Endothelial cell of hepatic sinusoid (primary cell): ENCODE results near the gene C16orf96.

ENCODE experiments used
- in situ Hi-C: cut with HindIII; loops from 2 replicates; pipeline ENCODE4 v1.10.0; 2017; ENCODE audit warnings: low sequenced_read_pairs

The C16orf96 gene

DNA sequence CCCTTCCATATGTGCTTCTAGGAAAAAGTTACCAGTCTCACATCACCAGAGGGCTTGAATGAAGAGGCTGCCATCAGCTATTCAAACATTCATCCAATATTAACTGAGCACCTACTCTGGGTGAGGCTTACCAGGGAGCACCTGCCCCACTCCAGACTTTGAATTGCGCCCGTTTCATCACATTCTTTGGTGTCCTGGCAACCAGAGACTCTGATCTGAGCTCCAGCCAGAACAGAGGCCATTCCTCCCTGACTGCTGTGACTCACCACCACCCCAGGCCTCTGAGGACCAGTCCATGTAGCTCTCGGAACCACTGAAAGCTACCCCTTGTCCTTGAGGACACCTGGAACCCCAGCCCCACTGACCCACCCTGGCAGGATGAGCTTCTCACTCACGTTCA, at the start of gene C16orf96:
Gene C16orf96 (plus strand): TSS at position 229 of the 400 bp plus-strand sequence. CDS start 150 bp downstream, at position 379.
- in situ Hi-C loops = no loop called here

DNA sequence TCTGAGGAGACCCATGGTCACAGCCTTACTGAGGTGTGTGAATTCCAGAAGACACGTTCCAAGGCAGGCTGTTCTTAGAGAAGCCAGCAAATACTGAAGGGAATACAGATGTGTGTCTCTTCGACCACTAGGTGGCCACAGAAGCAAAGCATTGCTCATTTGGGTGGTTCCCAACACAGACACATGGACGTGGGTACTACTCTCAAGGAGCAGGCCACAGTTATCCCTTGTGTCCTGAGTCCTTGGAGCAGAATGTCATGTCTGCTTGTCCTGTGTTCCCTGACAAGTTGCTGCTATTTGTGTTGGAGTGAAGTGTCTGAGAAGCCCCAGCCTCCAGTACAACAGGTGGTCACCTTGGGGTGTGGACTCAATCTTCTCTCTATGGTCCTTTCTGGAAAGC, 49.7 kb upstream of the C16orf96 start:
- in situ Hi-C loops = loop anchor here (5.0 kb wide), 1 partner anchor 66 kb away; no protein-coding TSS in a partner anchor

DNA sequence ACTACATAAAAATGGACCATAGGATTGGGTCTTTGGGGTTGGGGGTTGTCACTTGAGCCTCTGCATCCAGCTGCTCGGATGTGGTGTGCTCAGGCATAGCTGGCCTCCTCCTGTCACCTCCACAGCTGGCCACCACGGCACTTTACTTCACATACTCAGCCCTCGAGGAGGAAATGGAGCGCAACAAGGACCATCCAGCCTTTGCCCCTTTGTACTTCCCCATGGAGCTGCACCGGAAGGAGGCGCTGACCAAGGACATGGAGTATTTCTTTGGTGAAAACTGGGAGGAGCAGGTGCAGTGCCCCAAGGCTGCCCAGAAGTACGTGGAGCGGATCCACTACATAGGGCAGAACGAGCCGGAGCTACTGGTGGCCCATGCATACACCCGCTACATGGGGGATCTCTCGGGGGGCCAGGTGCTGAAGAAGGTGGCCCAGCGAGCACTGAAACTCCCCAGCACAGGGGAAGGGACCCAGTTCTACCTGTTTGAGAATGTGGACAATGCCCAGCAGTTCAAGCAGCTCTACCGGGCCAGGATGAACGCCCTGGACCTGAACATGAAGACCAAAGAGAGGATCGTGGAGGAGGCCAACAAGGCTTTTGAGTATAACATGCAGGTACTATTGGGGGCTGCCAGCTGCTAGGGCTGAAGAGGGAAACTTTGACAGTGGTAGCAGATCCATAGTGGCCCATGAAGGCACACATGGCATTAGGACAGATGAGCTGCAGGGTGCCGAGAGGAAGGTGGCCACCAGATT, 48.4 kb upstream of the C16orf96 start:
- in situ Hi-C loops = loop anchor here (5.0 kb wide), 1 partner anchor 65 kb away; no protein-coding TSS in a partner anchor

DNA sequence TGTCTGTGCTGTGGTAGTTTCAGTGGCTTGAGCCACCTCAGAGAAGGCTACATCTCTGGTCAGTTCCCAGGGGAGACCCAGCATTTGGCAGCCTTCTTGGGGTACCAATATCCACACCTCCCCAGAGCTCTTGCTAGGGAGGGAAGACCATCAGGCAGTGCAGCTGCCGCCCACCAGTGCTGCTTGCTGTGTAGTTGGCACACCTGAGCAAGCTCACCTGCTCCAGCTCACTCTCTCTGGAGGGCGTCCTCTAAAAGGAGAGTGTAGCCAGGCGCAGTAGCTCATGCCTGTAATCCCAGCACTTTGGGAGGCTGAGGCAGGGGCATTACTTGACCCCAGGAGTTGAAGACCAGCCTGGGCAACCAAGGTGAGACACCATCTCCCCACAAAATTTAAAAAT, 47.3 kb upstream of the C16orf96 start:
- in situ Hi-C loops = loop anchor here (5.0 kb wide), 1 partner anchor 63 kb away; no protein-coding TSS in a partner anchor

DNA sequence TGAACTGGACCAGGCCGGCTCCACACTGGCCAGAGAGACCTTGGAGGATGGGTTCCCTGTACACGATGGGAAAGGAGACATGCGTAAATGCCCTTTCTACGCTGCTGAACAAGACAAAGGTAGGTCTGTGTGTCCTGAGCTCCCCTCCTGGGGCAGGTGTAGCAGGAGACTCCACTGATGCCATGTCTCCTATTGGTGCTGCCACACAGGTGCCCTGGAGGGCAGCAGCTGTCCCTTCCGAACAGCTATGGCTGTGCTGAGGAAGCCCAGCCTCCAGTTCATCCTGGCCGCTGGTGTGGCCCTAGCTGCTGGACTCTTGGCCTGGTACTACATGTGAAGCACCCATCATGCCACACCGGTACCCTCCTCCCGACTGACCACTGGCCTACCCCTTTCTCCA, 46.7 kb upstream of the C16orf96 start:
- in situ Hi-C loops = loop anchor here (5.0 kb wide), 1 partner anchor 63 kb away; no protein-coding TSS in a partner anchor

DNA sequence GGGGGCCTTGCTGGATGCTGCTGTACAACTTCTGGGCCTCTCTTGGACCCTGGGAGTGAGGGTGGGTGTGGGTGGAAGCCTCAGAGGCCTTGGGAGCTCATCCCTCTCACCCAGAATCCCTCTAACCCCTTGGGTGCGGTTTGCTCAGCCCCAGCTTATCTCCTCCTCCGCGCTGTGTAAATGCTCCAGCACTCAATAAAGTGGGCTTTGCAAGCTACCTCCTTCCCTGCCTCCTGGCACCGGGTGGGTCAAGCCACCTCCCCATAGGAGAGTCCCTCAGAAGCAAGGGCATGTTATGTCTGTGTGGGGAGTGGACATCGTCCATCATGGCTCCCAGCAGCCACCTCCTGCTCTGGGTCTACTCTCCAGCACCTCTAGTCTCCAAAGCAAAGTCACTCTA, 46.0 kb upstream of the C16orf96 start:
- in situ Hi-C loops = no loop called here

DNA sequence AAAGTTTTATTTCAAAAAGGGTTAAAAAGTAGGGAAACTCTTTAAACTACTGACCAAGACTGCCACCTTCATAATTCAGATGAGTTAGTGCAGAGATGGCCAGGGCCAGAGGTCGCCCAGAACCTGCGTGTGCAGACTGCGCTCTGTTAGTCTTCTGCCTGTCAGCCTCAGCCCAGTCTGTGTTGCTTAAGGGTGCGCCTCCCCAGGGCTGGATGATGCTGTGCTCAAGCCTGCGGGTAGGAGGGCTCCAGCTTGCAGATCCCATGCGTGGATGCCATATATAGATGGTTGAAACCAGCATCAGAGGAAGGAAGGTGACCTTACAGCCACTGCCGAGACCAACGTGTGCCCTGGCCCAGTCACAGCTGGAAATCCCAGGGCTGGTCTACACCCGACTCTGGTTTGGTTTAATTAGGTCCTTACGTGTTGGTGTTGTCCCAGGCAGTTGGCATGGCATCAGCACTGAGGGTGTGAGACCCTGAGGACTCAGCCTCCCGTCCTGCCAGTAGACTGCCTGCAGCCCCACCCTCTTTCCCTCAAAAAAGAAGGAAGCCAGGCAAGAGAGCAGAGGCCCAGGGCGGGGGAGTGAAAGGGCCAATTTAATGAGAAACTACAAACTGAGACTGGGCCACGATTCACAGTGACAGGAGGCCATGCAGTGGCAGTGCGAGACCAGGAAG, 45.3 kb upstream of the C16orf96 start:
- in situ Hi-C loops = no loop called here

DNA sequence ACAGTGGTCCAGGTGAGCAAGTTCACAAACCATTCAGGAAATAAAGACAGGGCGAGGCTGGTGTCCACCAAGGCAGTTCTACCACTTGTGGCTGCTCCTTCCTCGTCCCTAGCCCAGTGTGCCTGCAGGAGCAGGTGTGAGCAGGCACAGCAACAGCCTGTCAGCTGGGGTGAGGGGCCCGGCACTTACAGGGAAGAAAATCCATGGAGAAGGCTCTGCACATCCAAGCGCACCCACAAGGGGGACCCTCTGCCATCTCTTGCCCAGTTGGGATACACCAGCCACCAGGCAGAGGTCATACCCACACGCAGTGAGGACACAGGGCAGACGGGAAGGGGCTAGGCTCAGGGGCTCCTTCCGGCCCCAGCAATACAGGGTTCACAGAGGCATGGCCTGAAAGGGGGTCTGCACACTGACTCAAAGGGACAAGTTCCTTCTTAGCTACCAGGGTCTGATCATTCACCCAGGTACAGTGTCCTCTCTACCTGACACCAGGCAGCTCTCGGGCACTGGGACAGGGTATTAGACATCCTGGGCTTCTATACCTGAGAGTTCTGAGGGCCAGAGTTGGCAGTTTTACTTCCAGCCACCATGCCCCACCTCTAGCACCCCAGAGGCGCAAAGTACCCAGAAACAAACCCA, 44.6 kb upstream of the C16orf96 start:
- in situ Hi-C loops = no loop called here

DNA sequence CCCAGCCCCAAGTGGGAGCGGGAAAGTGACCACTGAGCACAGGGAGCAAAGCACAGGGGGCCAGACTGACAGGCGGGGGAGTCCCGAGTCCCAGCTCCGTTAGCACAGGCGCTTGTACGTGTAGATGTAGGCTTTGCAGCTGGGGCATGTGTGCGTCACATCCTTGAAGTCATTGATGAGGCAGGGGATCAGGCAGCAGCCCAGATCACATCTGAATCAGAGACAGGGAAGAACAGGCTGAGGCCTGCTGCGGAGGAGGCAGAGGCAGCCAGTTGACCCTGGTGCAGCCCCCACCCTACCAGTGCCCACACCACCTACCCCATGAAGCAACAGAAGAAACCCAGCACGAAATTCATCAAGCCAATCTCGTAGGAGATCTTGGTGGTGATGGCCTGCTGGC, 43.7 kb upstream of the C16orf96 start:
- in situ Hi-C loops = no loop called here

DNA sequence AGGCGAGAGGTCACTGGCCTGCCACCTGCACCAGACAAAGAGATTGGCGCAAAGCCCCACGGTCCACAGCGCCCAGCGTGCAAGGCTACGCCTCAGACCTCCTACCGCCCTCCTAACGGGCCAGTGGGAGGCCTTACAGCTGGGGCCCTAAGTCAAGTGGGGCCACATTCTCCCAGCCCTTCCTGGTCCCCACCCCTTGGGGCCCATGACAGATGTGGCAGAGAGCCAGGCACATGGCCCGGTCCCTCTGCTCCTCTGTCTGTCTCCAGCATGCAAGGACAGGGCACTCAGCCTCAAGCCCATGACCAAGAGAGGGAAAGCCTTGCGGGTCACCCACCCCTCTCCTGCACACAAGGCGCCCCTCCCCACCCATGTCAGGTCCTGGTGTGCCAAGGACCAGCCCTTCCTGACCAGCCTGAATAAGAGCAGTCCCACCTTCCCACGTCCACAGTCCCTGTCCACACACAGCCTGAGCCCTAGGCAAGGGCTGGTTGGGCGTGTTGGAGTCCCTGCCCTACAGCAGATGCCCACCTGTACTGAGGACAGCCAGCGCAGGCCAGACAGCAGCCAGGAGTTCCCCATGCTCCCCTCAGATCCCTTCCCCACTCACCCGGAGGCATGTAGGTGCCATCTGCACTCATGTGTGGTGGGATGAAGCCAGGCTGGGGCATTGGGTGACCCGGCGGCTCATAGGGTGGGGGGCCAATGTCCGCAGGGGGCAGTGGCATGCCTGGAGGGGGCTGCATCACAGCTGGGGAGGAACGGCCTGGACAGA, 42.9 kb upstream of the C16orf96 start:
- in situ Hi-C loops = no loop called here

DNA sequence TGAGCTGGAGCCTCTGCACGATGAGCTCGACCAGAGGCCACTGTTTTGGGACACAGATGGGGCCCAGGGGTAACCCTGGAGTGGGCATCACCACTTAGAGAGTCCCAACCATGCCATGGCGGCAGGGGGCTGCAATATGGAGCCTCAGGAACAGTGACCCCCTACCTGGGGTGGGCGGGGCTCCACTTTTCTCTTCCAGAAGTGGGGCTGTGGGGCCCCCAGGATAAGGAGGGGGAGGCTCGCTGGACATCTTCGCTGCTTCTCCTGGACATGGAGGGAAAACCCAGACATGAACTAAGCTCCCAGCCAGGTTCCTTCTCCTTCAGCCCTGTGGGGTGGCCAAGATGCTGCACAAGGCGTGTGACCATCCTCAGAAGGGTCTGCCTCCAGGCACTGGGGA, 42.3 kb upstream of the C16orf96 start:
- in situ Hi-C loops = no loop called here

DNA sequence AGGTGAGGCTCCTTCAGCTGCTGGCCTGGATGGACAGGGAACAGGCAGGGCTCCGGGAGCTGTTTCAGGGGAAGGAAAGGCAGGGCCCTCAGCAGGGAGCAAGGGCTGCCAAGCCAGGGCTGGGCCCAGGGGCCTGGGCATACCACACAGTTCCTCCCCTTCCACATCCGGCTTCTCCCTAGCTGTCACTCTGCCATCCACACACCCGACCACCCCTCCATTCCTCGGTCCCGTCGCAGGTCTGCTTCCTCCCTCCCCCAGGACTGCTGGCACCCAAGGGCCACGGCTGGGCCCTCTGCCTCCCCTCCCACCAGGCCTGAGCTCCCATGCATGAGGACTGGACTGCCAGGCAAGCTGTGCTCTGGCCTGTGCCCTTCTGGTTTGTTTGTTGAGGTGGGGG, 41.5 kb upstream of the C16orf96 start:
- in situ Hi-C loops = no loop called here

DNA sequence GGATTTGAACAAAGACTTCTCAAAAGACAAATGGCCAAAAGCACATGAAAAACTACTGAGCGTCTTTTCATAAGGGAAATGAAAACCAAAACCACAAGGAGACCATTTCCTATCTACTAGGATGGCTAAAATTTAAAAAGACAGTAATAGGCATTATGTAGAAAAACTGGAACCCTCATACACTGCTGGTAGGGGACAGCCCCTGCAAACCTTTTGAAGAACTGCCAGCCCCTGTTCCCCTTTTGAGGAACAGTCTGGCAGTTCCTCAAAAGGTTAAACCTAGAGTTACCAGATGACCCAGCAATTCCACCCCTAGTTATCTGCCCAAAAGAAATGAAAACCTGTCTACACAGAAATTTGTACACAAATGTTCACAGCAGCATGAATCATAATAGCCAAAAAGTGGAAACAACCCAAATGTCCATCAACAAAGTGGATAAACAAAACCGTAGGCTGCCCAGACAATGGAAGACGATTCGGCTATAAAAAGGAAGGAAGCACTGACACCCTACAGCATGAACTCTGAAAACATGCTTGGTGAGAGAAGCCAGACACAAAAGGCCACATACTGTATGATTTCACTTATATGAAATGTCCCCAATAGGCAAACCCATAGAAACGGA, 40.4 kb upstream of the C16orf96 start:
- in situ Hi-C loops = no loop called here

DNA sequence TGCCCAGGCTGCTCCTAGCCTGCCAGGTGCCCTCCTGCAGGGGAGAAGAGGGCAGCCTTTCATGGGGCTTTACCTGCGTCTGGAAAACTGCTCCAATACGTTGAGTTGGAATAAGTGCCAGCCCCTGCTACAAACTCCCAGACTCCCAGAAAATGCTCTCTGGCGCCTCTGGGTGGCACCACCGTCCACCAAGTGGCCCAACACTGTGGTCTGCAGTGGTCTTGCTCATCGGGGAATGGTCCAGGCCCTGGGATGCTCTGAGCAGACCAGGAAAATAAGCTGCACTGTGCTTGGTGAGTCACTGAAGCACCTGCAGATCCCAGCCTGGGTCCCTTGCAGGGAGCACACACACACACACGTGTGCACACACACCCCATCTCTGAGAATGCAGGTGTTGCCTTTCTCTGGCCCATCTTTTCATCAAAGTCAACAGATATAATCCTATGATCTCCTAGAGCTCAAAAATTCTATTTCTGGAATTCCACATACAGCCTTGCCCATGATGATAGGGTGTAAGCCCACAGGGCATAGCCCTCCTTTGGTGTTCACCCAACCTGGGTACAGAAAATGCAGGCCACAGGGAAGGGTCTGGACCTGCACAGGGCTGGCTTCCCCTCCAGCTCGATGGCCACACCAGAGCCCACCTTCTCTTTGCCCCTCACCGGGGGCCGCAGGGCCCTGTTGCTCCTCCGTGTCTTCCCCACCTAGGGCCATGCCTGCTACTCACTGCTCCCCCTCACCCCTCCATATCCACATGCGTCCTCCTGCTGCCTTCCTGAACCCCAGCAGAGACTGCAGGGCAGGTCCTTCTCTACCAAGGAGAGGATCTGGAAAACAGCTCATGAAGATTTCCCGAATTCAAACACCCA, 38.1 kb upstream of the C16orf96 start:
- in situ Hi-C loops = no loop called here

DNA sequence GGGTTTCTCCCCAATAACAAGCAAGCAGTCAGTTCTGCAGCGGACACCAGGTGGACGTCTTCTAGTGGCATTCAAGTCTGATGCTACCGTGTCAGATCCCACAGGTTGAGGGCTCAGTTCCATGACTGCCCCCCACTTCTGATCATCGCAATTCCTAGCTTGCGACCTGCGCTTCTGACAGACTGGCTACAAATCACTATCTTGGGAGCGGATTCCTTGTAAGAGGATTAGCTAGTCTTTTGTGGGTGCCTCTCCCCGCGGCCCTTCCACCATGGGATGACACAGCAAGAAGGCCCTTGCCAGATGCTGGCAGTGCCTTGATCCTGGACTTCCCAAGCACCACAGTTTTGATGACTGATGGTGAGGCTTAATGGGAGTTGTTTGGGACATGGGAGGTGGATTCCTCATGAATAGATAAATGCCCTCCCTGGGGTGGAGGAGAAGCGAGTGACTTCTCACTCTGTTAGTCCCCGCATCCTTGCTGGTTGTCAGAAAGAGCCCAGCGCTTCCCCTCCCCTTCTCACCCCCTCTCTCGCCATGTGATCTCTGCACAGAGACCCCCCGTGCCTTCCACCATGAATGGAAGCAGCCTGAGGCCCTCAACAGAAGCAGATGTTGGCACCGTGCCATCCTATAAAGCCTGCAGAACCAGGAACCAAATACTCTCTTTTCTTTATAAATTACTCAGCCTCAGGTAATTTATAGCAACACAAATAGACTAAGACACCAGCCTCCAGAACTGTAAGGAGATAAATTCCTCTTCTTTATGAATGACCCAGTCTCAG, 36.7 kb upstream of the C16orf96 start:
- in situ Hi-C loops = loop anchor here (5.0 kb wide), 1 partner anchor 88 kb away; no protein-coding TSS in a partner anchor

DNA sequence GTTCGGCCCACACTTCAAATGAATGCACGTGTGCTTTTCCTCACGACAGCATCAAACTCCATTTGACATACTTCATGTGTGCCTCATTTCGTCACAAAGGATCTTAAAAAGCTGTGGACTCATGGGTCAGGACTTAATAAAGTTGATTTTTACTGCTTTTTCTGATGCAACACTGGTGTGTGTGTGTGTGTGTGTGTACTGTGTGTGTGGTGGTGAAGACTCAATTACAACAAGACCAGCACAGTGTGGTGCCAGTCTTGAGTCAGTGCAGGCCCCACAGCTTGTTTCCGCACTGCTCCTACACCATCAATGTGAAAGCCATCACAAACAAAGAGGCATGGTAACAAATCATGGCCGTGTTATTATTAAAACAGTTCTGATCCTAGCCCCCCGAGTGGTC, 35.2 kb upstream of the C16orf96 start:
- in situ Hi-C loops = loop anchor here (5.0 kb wide), 1 partner anchor 86 kb away; no protein-coding TSS in a partner anchor

DNA sequence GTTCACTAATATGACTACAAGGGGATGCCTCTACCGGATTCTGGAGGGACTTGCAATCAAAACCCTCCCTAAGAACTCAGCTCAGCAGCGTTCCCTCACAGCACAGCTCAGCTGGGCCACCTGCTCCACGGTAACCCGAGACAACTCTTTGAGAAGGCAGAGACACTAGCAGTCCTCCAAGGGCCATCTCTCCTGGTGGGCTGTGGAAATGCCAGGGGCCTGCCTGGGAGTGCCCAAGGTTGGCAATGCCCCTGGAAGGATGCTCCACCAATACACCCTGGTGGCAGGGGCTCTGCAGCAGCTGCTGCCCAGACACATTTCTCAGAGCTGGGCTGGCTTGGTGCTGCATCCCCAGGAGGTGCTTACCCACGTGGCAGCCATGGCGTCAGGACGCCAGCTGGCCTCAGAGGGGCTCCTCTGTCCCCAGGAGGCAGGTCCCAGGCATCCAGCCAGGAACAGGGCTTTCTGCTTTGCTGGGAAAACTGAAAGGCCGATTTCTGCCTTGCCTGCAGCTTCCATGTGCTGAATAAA, 34.0 kb upstream of the C16orf96 start:
- in situ Hi-C loops = loop anchor here (5.0 kb wide), 1 partner anchor 85 kb away; no protein-coding TSS in a partner anchor

DNA sequence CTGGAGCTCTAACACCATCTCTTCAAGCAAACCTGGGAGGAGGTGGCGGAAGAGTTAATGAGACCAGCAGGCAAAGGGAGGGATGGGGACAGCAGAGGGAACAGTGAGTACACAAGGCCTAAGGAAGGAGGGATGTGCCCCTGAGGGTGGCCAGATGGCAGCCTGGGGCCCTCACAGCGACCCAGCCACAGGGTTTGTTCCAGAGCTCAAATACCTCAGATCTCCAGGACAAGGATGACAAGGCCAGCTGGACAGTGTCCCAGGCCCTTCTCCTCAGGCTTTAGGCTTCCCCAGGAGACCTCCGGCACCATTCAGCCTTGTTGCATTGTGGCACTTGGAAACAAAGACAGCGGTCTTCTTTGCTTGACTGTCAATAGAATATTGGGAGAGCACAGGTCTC, 32.5 kb upstream of the C16orf96 start:
- in situ Hi-C loops = loop anchor here (5.0 kb wide), 1 partner anchor 84 kb away; no protein-coding TSS in a partner anchor
